Epithelial cell of proximal tubule (primary cell): ENCODE measurements around the gene MLLT11. TPM values are rescaled to one million over a fixed set of nuclear protein-coding genes. Genes with fewer than 3 reads are reported as not detected.
A peak's percentile ranks its signal among the peaks of the same experiment; 100 is the strongest.

Source experiments
- DNase-seq: peaks from one replicate; pipeline ENCODE4 v3.0.0-alpha.2; 2011; ENCODE audit warnings: low read depth
- H3K4me3 ChIP-seq: 2 replicates; pipeline ENCODE4 v1.5.1; 2011; ENCODE audit warnings: low read depth, mild to moderate bottlenecking, low read length
- CTCF ChIP-seq: conservative IDR thresholded peaks from 2 replicates; pipeline ENCODE4 v1.5.1; 2012; ENCODE audit warnings: low read depth, mild to moderate bottlenecking, low read length
- total RNA-seq: library from RNA; depleted of rRNA; stranded (reverse); fragments of >200 nt; gene quantifications from 2 replicates; pipeline ENCODE4 v1.2.3, GENCODE V29; 2015

The MLLT11 gene
- total RNA-seq, 1 donor from 2014 or later, result 27.6 TPM

GRCh38 chr1:151047925-151048644 is 12.1 kb upstream of the MLLT11 start:
- peak overlapping the region; percentile 73 for H3K4me3 ChIP-seq
- peak; percentile 59 for TF ChIP-seq CTCF
- DNase-seq, result no peak

GRCh38 chr1:151048645-151049032 is 11.6 kb upstream of the MLLT11 start:
- peak overlapping the region; percentile 73 for H3K4me3 ChIP-seq
- TF ChIP-seq CTCF, result no peak
- no peak for DNase-seq

GRCh38 chr1:151049458-151049857 is 10.7 kb upstream of the MLLT11 start:
- no peak for DNase-seq
- H3K4me3 ChIP-seq, result no peak overlapping the region
- no peak for TF ChIP-seq CTCF

GRCh38 chr1:151050051-151050688 is 10.0 kb upstream of the MLLT11 start:
- TF ChIP-seq CTCF, result no peak
- DNase-seq, result no peak
- no peak overlapping the region for H3K4me3 ChIP-seq

- DNase-seq, result no peak
- no peak for TF ChIP-seq CTCF
- no peak overlapping the region for H3K4me3 ChIP-seq
These were observed 8.7 kb upstream of the MLLT11 start for GRCh38 chr1:151051356-151052009.

- no peak overlapping the region for H3K4me3 ChIP-seq
- no peak for TF ChIP-seq CTCF
These were observed 5.1 kb upstream of the MLLT11 start for GRCh38 chr1:151054971-151055547.

More at GRCh38 chr1:151054971-151055547, 5.1 kb upstream of the MLLT11 start:
- no peak for DNase-seq
